ENCODE measurements around the gene TSPAN3.

DNA sequence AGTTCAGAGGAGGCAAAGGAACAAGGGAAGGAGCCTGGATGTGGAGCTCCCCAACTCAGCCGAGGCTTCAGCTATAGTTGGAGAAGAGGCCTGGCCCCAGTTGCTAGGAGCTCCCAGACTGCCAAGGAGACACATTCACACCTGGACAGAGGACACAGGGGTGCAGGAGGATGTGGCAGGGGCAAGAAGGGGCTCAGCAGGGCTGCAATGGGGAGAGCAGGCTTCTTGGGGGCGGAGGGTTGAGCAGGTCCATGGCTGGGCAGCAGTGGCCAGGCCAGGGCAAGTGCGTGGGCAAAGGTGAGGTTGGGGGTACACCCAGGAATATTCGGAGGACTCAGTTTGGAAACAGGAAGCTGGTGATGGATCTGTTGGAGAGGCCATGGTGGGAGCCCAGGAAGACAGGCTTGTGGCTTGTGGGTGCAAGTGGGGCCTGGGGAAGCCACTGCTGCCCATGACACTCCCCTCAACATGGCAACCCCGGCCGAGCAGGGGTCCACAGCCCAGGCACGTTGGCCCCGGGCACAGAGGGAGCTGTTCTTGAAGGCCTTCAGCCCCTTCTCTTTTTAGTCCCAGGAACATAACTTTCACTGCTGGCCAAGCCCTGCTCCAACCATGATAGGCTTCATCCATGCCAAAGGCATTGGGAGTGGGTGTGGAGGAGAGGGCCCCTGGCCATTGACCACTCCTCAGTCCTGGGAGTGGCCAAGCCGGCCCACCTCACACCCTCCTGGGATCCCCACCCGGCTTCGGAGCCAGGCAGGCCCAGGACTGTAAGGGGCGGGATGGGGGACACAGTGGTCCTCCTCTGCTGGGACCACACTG is 33.3 kb downstream of the TSPAN3 start:
- TF ChIP-seq, protein P1, sequence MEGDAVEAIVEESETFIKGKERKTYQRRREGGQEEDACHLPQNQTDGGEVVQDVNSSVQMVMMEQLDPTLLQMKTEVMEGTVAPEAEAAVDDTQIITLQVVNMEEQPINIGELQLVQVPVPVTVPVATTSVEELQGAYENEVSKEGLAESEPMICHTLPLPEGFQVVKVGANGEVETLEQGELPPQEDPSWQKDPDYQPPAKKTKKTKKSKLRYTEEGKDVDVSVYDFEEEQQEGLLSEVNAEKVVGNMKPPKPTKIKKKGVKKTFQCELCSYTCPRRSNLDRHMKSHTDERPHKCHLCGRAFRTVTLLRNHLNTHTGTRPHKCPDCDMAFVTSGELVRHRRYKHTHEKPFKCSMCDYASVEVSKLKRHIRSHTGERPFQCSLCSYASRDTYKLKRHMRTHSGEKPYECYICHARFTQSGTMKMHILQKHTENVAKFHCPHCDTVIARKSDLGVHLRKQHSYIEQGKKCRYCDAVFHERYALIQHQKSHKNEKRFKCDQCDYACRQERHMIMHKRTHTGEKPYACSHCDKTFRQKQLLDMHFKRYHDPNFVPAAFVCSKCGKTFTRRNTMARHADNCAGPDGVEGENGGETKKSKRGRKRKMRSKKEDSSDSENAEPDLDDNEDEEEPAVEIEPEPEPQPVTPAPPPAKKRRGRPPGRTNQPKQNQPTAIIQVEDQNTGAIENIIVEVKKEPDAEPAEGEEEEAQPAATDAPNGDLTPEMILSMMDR (conservative IDR thresholded peaks at IDR 0.05; ENCODE audit: low read depth, low read length), result no peak
- TF ChIP-seq EZH2 (IDR thresholded peaks at IDR 0.05; ENCODE audit: low read length, unreplicated experiment) (no peak), EZH2phosphoT487 (IDR thresholded peaks at IDR 0.05; ENCODE audit: borderline replicate concordance, low read length) (no peak)

Data from PC-3 (cell line).